ENCODE data around the gene ATP10B.

DNA sequence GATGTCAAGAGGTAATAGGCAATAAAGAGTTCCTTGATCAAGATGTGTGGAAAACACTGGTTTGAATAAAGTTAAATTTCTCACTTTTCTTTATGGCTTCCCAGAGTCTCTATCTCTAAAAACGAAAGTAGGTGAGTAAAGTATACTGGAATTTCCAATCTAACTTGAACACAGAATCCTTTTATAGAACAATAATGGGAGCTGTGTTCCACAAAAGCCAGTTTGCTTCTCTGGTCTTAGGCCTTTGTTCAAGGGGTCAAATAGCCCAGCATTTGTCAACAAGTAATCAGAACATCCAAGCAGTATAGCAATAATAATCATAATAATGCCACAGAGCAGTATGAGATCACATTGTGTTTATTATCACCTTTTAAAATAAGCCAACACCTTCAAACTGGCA lies 20.2 kb downstream of the ATP10B start:
- TF ChIP-seq, protein P1, sequence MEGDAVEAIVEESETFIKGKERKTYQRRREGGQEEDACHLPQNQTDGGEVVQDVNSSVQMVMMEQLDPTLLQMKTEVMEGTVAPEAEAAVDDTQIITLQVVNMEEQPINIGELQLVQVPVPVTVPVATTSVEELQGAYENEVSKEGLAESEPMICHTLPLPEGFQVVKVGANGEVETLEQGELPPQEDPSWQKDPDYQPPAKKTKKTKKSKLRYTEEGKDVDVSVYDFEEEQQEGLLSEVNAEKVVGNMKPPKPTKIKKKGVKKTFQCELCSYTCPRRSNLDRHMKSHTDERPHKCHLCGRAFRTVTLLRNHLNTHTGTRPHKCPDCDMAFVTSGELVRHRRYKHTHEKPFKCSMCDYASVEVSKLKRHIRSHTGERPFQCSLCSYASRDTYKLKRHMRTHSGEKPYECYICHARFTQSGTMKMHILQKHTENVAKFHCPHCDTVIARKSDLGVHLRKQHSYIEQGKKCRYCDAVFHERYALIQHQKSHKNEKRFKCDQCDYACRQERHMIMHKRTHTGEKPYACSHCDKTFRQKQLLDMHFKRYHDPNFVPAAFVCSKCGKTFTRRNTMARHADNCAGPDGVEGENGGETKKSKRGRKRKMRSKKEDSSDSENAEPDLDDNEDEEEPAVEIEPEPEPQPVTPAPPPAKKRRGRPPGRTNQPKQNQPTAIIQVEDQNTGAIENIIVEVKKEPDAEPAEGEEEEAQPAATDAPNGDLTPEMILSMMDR (IDR thresholded peaks at IDR 0.05): no peak
- no peak for TF ChIP-seq POLR2A (IDR thresholded peaks at IDR 0.05)
